ENCODE results near the gene HOXB4. TPM values are rescaled to one million over a fixed set of nuclear protein-coding genes. Genes with fewer than 3 reads are reported as not detected.

The HOXB4 gene
- total RNA-seq, 1 experiment from 2014 or later = 11.3 TPM

DNA sequence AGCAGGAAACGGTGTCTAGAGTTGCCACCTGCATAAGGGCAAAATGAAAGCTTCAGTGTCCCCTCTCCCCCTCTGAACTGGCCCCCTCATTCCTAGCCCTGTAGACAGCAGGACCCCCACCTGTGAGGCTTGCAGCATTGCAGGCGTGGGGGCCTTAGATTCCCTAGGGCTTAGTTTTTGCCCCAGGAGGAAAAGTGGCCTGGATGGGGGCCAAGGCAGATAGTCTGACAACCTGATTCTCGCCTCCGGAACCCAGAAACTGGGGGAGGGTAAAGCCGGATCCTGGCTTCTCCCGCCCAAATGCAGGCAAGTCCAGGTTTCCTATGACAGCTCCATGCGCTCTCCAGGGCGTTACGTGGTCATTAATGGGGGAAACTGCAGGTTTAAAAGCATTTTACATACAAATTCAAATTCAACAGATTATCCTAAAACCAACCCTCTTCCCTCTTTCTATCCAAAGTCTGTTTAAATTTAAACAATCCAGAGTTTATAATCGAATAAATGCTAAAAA lies 27.3 kb upstream of the HOXB4 start:
- ChIA-PET CTCF (no interaction called here), RAD21 (ENCODE audit: low non-redundant PET in 1 of 2, low total read pairs in 2 of 2, uncharacterized antibody in 2 of 2, unreplicated experiment in 2 of 2) (interaction anchor here in 1 of 2 experiments (0.7 kb wide), 1 partner anchor 13 kb away, joined by 3 read pairs; no protein-coding TSS in a partner anchor), POLR2A (interaction anchor here (1.3 to 1.6 kb wide), 2 partner anchors 9 to 557 kb away, joined by 3 to 4 read pairs; partner anchors contain the start of gene NFE2L1)
- DNase-seq (ENCODE audit: low read depth, low spot score) (no peak), ATAC-seq (peak; percentile 10; the same call in 1 of the 2 replicates)
- Histone ChIP-seq H3K4me2 (ENCODE audit: low read length) (peak overlapping the region; percentile 82), H3K79me2 (ENCODE audit: insufficient read depth, low read length) (peaks cover 75% of the 10 kb centered on the region), H4K20me1 (ENCODE audit: insufficient read depth) (peaks cover 4% of the 10 kb centered on the region; the same call in 1 of the 2 replicates), H3K27me3 (ENCODE audit: insufficient read depth, low read length) (no peaks in the 10 kb centered on the region), H3K36me3 (ENCODE audit: control insufficient read depth in 1 of 2, insufficient read depth in 2 of 2, low read length in 2 of 2) (peaks cover 0 to 3% of the 10 kb centered on the region in 2 experiments; a peak in 1 of 4 replicates), H3K4me3 (replicated peaks in 1 of 2; ENCODE audit: low read depth in 1 of 2, low read length in 2 of 2) (peak overlapping the region; percentile 78 to 87), H3K9ac (ENCODE audit: low read length) (peak overlapping the region; percentile 83), H3K9me2 (ENCODE audit: insufficient read depth) (no peaks in the 10 kb centered on the region), H3K9me3 (ENCODE audit: control insufficient read depth in 1 of 2, insufficient read depth in 1 of 2, low read depth in 1 of 2, low read length in 2 of 2) (no peaks in the 10 kb centered on the region), H3K27ac (ENCODE audit: low read depth, low read length) (peak overlapping the region; percentile 94), H3K4me1 (ENCODE audit: control insufficient read depth in 1 of 2, insufficient read depth in 2 of 2, low read length in 2 of 2) (peaks cover 39 to 64% of the 10 kb centered on the region in 2 experiments), H2AFZ (ENCODE audit: low read depth, low read length, poor library complexity, severe bottlenecking) (peak overlapping the region; percentile 86)
- TF ChIP-seq, protein P1, sequence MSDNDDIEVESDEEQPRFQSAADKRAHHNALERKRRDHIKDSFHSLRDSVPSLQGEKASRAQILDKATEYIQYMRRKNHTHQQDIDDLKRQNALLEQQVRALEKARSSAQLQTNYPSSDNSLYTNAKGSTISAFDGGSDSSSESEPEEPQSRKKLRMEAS (IDR thresholded peaks at IDR 0.05) = no peak
- TF ChIP-seq FOSL1 (IDR thresholded peaks at IDR 0.05; ENCODE audit: low read depth) (no peak), CEBPB (IDR thresholded peaks at IDR 0.05; ENCODE audit: low read depth) (no peak), SIN3A (IDR thresholded peaks at IDR 0.05; ENCODE audit: low read depth) (no peak), SRF (IDR thresholded peaks at IDR 0.05; ENCODE audit: low read depth) (no peak), ZNF274 (IDR thresholded peaks at IDR 0.05; ENCODE audit: low read depth, low read length) (no peak), TCF7L2 (IDR thresholded peaks at IDR 0.05; ENCODE audit: borderline replicate concordance, extremely low read depth, insufficient read depth, insufficient read length) (no peak), YY1 (IDR thresholded peaks at IDR 0.05; ENCODE audit: extremely low read depth, insufficient replicate concordance, low read depth, low read length) (no peak), EGR1 (IDR thresholded peaks at IDR 0.05; ENCODE audit: low read depth) (no peak), SP1 (IDR thresholded peaks at IDR 0.05; ENCODE audit: low read depth) (no peak), ZFX (IDR thresholded peaks at IDR 0.05) (no peak)
- TF ChIP-seq, protein P2, sequence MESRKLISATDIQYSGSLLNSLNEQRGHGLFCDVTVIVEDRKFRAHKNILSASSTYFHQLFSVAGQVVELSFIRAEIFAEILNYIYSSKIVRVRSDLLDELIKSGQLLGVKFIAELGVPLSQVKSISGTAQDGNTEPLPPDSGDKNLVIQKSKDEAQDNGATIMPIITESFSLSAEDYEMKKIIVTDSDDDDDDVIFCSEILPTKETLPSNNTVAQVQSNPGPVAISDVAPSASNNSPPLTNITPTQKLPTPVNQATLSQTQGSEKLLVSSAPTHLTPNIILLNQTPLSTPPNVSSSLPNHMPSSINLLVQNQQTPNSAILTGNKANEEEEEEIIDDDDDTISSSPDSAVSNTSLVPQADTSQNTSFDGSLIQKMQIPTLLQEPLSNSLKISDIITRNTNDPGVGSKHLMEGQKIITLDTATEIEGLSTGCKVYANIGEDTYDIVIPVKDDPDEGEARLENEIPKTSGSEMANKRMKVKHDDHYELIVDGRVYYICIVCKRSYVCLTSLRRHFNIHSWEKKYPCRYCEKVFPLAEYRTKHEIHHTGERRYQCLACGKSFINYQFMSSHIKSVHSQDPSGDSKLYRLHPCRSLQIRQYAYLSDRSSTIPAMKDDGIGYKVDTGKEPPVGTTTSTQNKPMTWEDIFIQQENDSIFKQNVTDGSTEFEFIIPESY (IDR thresholded peaks at IDR 0.05; ENCODE audit: extremely low read depth, insufficient replicate concordance, low read length) = no peak
- TF ChIP-seq, protein P3, sequence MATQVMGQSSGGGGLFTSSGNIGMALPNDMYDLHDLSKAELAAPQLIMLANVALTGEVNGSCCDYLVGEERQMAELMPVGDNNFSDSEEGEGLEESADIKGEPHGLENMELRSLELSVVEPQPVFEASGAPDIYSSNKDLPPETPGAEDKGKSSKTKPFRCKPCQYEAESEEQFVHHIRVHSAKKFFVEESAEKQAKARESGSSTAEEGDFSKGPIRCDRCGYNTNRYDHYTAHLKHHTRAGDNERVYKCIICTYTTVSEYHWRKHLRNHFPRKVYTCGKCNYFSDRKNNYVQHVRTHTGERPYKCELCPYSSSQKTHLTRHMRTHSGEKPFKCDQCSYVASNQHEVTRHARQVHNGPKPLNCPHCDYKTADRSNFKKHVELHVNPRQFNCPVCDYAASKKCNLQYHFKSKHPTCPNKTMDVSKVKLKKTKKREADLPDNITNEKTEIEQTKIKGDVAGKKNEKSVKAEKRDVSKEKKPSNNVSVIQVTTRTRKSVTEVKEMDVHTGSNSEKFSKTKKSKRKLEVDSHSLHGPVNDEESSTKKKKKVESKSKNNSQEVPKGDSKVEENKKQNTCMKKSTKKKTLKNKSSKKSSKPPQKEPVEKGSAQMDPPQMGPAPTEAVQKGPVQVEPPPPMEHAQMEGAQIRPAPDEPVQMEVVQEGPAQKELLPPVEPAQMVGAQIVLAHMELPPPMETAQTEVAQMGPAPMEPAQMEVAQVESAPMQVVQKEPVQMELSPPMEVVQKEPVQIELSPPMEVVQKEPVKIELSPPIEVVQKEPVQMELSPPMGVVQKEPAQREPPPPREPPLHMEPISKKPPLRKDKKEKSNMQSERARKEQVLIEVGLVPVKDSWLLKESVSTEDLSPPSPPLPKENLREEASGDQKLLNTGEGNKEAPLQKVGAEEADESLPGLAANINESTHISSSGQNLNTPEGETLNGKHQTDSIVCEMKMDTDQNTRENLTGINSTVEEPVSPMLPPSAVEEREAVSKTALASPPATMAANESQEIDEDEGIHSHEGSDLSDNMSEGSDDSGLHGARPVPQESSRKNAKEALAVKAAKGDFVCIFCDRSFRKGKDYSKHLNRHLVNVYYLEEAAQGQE (IDR thresholded peaks at IDR 0.05; ENCODE audit: low read depth) = no peak
- TF ChIP-seq, protein P4, sequence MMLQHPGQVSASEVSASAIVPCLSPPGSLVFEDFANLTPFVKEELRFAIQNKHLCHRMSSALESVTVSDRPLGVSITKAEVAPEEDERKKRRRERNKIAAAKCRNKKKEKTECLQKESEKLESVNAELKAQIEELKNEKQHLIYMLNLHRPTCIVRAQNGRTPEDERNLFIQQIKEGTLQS (IDR thresholded peaks at IDR 0.05) = no peak
- TF ChIP-seq, protein P5, sequence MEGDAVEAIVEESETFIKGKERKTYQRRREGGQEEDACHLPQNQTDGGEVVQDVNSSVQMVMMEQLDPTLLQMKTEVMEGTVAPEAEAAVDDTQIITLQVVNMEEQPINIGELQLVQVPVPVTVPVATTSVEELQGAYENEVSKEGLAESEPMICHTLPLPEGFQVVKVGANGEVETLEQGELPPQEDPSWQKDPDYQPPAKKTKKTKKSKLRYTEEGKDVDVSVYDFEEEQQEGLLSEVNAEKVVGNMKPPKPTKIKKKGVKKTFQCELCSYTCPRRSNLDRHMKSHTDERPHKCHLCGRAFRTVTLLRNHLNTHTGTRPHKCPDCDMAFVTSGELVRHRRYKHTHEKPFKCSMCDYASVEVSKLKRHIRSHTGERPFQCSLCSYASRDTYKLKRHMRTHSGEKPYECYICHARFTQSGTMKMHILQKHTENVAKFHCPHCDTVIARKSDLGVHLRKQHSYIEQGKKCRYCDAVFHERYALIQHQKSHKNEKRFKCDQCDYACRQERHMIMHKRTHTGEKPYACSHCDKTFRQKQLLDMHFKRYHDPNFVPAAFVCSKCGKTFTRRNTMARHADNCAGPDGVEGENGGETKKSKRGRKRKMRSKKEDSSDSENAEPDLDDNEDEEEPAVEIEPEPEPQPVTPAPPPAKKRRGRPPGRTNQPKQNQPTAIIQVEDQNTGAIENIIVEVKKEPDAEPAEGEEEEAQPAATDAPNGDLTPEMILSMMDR (IDR thresholded peaks at IDR 0.05 in 2 of 3, conservative IDR thresholded peaks at IDR 0.05 in 1 of 3; ENCODE audit: borderline replicate concordance in 1 of 3, insufficient read depth in 1 of 3, low read depth in 2 of 3, low read length in 2 of 3) = no peak
- BruUV-seq (replicated peaks) = no TSS peak
- intact Hi-C loops (cut with micrococcal nuclease) = no loop called here
